Progenitor cell of endocrine pancreas (in vitro differentiated cells): ENCODE data around the gene L3MBTL3. TPM values are rescaled to one million over a fixed set of nuclear protein-coding genes. Genes with fewer than 3 reads are reported as not detected.

Source experiments
- DNase-seq: peaks from one replicate; pipeline ENCODE4 v3.0.0; 2021; ENCODE audit warnings: low spot score; ENCODE audit not compliant: unreplicated experiment
- H3K27ac Mint-ChIP-seq: 2 replicates; pipeline ENCODE4 v1.8.0; 2021; ENCODE audit warnings: mild to moderate bottlenecking, moderate library complexity, mixed read lengths
- H3K27me3 Mint-ChIP-seq: 2 replicates; pipeline ENCODE4 v1.8.0; 2021; ENCODE audit warnings: mixed read lengths
- H3K36me3 Mint-ChIP-seq: 2 replicates; pipeline ENCODE4 v1.8.0; 2022; ENCODE audit warnings: mixed read lengths; ENCODE audit not compliant: insufficient read depth
- H3K4me1 Mint-ChIP-seq: 2 replicates; pipeline ENCODE4 v1.8.0; 2021; ENCODE audit warnings: low read depth, mixed read lengths
- H3K4me3 Mint-ChIP-seq: 2 replicates; pipeline ENCODE4 v1.8.0; 2021; ENCODE audit warnings: low read depth, mild to moderate bottlenecking, moderate library complexity, mixed read lengths
- H3K9me3 Mint-ChIP-seq: 2 replicates; pipeline ENCODE4 v1.8.0; 2021; ENCODE audit warnings: low read depth, mixed read lengths
- total RNA-seq: library from RNA; stranded (reverse); gene quantifications from 2 replicates; pipeline ENCODE4 v1.2.1, GENCODE V29; 2021
- TF ChIP-seq, protein P1 (sequence below): fragments of 200-600 bp; sonication (generic); IDR thresholded peaks from one replicate; pipeline ENCODE4 v1.5.0; 2021; ENCODE audit warnings: antibody characterized with exemption, mild to moderate bottlenecking; ENCODE audit not compliant: unreplicated experiment

Gene L3MBTL3
- total RNA-seq, 1 donor from 2014 or later = 30.3 TPM

DNA sequence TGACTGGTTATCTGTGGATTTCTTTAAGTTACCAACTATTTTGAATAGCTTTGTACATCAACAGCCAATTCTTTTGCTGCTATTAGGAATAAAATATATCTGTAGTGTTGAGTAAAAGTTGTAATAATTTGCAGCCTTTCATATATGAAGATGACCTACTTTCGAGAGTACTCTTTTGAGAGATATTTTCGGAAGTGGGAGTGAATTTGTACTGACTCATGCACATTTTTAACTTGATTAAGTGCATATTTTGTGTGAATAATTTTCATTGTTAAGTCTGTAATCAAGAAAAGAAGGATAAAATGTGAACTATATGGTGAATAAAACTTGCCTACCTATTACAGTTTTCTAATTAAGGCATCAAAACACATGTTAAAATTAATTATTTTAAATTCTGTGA, 51.9 kb downstream of the L3MBTL3 start:
- Mint-ChIP-seq H3K9me3 (no peaks in the 10 kb centered on the region), H3K36me3 (peaks cover 8% of the 10 kb centered on the region), H3K27ac (no peak overlapping the region), H3K27me3 (no peaks in the 10 kb centered on the region), H3K4me3 (no peak overlapping the region), H3K4me1 (no peaks in the 10 kb centered on the region)
- no peak for DNase-seq
- TF ChIP-seq, protein P1, sequence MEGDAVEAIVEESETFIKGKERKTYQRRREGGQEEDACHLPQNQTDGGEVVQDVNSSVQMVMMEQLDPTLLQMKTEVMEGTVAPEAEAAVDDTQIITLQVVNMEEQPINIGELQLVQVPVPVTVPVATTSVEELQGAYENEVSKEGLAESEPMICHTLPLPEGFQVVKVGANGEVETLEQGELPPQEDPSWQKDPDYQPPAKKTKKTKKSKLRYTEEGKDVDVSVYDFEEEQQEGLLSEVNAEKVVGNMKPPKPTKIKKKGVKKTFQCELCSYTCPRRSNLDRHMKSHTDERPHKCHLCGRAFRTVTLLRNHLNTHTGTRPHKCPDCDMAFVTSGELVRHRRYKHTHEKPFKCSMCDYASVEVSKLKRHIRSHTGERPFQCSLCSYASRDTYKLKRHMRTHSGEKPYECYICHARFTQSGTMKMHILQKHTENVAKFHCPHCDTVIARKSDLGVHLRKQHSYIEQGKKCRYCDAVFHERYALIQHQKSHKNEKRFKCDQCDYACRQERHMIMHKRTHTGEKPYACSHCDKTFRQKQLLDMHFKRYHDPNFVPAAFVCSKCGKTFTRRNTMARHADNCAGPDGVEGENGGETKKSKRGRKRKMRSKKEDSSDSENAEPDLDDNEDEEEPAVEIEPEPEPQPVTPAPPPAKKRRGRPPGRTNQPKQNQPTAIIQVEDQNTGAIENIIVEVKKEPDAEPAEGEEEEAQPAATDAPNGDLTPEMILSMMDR = no peak

DNA sequence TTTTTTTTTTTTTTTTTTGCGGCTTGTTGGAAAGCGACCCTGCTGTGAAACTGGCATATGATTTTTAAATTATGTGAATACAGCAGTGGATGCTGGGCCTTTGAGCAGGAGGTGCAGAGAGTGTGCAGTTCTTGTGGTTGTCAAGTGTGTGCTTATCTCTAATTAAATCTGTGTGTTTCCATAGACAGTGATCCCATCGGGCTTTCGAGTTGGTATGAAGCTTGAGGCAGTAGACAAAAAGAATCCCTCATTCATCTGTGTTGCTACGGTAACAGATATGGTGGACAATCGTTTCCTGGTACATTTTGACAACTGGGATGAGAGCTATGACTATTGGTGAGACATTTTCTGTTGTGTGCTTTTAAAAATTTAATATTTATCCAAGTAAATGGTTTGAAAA, 52.4 kb downstream of the L3MBTL3 start:
- Mint-ChIP-seq H3K9me3 (no peaks in the 10 kb centered on the region), H3K27me3 (no peaks in the 10 kb centered on the region)

DNA sequence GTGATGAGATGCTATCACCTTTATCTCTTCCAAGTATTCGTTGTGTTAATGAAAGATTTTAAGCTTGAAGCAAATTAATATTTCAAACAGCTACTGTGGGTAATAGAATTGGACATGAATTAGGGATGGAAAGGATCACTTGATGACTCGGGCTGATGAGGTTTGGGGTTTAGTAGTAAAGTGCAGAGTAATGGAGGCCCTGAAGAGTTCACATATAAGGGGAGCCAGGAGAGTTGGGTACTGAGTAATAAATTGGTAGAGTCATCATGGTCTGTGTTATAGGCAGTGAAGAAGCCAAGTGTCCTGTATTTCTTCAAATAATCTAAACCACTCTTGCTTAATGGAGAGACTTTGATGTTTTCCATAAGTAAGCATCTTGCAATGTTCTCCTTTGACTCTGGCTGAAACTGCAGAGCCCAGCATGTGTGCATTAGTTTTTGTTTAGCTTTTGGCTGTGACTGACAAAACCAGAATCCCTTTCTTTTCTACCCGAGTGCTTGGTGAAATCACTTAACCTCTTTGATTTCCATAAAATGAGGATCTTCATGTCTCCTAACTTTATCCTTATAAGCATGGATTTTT, 57.6 kb downstream of the L3MBTL3 start:
- no peak overlapping the region for H3K27ac Mint-ChIP-seq
- DNase-seq = no peak
- no peak overlapping the region for H3K4me3 Mint-ChIP-seq
- H3K4me1 Mint-ChIP-seq = no peaks in the 10 kb centered on the region
- no peaks in the 10 kb centered on the region for H3K27me3 Mint-ChIP-seq
- H3K36me3 Mint-ChIP-seq = peaks cover 6% of the 10 kb centered on the region
- TF ChIP-seq, protein P1 = no peak
- H3K9me3 Mint-ChIP-seq = no peaks in the 10 kb centered on the region

More for the DNA sequence above, 52.4 kb downstream of the L3MBTL3 start:
- Mint-ChIP-seq H3K4me3 (no peak overlapping the region), H3K4me1 (no peaks in the 10 kb centered on the region), H3K27ac (no peak overlapping the region), H3K36me3 (peaks cover 8% of the 10 kb centered on the region)
- TF ChIP-seq, protein P1 = no peak
- DNase-seq = no peak

DNA sequence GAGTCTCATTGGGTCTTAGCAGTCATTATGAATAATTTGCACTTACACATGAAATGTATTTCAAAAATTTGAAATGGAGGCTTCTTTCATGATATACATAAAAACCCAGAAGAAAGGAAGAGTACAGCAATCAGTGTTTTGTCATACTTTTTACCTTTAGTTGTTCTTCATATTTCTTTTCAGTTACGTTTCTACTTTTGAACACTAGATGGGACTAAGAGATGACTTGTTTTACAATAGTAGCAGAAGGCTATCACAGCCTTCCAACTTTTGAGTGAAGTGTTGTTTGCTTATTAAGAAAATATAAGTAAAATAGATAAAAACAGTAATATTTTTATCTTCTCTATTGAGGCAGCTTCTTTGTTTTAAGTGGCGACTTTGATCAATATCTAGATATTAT, 58.1 kb downstream of the L3MBTL3 start:
- no peak overlapping the region for H3K4me3 Mint-ChIP-seq

DNA sequence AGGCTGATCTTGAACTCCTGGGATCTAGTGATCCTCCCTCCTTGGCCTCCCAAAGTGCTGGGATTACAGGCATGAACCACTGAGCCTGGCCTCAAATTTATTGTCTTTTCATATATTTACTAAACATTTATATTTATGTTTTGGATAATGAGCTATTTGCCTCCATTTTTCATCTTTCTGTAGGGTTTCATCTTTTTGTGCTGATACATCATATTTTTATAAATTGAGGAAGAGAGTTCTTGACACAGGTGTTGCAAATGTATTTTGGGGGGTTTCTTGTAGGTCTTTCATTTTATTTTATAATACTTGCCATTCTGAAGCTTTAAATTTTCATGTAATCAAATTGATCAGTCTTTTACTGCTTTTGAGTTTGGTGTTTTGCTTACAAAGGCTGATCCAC, 72.4 kb downstream of the L3MBTL3 start:
- TF ChIP-seq, protein P1 = no peak
- no peaks in the 10 kb centered on the region for H3K9me3 Mint-ChIP-seq
- DNase-seq = no peak
- no peaks in the 10 kb centered on the region for H3K4me1 Mint-ChIP-seq
- H3K27ac Mint-ChIP-seq = no peak overlapping the region
- no peaks in the 10 kb centered on the region for H3K27me3 Mint-ChIP-seq
- H3K36me3 Mint-ChIP-seq = peaks cover 29% of the 10 kb centered on the region
- no peak overlapping the region for H3K4me3 Mint-ChIP-seq

More for the DNA sequence above, 58.1 kb downstream of the L3MBTL3 start:
- Mint-ChIP-seq H3K4me1 (no peaks in the 10 kb centered on the region), H3K27me3 (no peaks in the 10 kb centered on the region), H3K27ac (no peak overlapping the region), H3K9me3 (no peaks in the 10 kb centered on the region), H3K36me3 (peaks cover 6% of the 10 kb centered on the region)
- no peak for DNase-seq
- TF ChIP-seq, protein P1 = peak; percentile 31
